ENCODE data around the gene RTF1.

DNA sequence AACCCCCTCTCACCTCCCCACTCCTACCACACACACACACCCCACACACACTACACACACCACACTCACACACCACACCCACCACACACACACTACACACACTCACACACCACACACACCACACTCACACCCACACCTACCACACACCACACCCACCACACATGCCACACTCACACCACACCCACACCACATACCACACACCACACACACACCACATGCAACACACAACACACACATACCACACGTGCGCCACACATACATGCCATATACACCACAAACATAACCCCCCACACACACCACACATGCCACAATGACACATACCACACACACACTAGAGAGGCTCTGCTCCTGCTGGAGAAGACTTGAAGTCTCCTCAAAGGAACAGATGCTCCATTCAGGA, 70.9 kb downstream of the RTF1 start:
- TF ChIP-seq POLR2A (IDR thresholded peaks at IDR 0.05; ENCODE audit: low read depth, low read length) (no peak), POLR2AphosphoS5 (IDR thresholded peaks at IDR 0.05; ENCODE audit: low read depth, low read length) (no peak), TAF1 (IDR thresholded peaks at IDR 0.05; ENCODE audit: borderline replicate concordance, low read depth, low read length) (no peak)

Measured in GM12892 (cell line).